Measurements from ENCODE around the gene TDG.

Gene TDG

GRCh38 chr12:103975368-103975767 lies 9.7 kb downstream of the TDG start:
- DNase-seq (ENCODE audit: low read depth) = no peak
- TF ChIP-seq, protein P1, sequence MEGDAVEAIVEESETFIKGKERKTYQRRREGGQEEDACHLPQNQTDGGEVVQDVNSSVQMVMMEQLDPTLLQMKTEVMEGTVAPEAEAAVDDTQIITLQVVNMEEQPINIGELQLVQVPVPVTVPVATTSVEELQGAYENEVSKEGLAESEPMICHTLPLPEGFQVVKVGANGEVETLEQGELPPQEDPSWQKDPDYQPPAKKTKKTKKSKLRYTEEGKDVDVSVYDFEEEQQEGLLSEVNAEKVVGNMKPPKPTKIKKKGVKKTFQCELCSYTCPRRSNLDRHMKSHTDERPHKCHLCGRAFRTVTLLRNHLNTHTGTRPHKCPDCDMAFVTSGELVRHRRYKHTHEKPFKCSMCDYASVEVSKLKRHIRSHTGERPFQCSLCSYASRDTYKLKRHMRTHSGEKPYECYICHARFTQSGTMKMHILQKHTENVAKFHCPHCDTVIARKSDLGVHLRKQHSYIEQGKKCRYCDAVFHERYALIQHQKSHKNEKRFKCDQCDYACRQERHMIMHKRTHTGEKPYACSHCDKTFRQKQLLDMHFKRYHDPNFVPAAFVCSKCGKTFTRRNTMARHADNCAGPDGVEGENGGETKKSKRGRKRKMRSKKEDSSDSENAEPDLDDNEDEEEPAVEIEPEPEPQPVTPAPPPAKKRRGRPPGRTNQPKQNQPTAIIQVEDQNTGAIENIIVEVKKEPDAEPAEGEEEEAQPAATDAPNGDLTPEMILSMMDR (conservative IDR thresholded peaks at IDR 0.05; ENCODE audit: low read depth, low read length) = no peak
- H3K4me3 ChIP-seq (ENCODE audit: low read length) = no peak overlapping the region

DNA sequence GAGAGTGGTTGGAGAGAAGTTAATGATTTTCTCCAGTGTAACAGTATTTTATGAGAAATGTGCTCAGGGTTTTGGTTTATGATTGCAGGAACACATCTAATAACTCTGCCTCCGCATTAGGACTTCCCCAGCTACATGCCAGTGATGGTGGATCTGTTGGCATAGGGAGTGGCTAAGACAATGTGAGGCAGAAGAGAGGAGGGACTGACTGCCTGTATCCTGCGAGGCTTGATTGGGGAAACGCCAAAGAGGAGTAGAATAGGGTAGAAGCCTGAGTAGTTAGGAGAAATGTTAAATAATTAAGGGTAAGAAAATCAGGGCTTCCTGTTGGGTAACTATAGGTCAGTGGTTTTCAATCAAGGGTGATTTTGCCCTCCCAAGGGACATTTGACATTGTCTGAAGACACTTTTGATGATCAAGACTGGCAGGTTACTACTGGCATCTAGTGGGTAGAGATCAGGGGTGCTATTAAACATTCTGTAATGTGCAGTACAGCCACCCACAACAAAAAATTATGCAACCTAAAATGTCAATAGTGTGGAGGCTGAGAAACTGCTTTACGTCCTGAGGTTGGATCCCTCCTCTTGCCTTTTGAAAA lies 12.8 kb downstream of the TDG start:
- TF ChIP-seq, protein P1 (conservative IDR thresholded peaks at IDR 0.05; ENCODE audit: low read depth, low read length) = no peak
- H3K4me3 ChIP-seq (ENCODE audit: low read length) = no peak overlapping the region
- no peak for DNase-seq (ENCODE audit: low read depth)

DNA sequence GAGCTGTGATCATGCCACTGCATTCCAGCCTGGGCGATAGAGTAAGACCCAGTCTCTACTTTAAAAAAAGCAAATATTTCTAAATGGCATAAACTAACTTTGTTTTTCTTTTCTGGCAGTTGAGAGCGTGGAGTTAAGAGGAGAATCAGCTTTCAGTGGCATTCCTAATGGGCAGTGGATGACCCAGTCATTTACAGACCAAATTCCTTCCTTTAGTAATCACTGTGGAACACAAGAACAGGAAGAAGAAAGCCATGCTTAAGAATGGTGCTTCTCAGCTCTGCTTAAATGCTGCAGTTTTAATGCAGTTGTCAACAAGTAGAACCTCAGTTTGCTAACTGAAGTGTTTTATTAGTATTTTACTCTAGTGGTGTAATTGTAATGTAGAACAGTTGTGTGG lies 21.2 kb downstream of the TDG start:
- DNase-seq (ENCODE audit: low read depth) = no peak
- TF ChIP-seq, protein P1 (conservative IDR thresholded peaks at IDR 0.05; ENCODE audit: low read depth, low read length) = no peak
- no peak overlapping the region for H3K4me3 ChIP-seq (ENCODE audit: low read length)

DNA sequence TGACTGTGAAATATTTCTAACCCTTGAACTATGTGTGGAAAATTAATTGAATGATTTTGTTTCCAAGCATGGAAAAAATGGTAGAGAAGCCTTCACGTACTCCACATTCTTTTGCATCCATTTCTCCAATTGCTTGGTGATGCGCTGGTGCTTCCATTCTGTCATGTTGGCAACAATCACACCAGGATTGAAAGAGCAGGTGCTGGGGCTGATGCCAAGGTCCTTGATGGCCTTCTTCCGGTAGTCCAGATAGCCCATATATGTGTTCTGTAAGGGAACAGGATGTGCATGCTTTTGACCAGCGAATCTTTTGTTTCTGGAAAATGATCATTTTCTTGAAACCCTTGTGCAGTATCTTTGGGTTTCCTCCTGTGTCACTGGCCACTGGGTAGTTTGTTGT lies 28.6 kb downstream of the TDG start:
- H3K4me3 ChIP-seq (ENCODE audit: low read length) = no peak overlapping the region
- TF ChIP-seq, protein P1 (conservative IDR thresholded peaks at IDR 0.05; ENCODE audit: low read depth, low read length) = no peak
- DNase-seq (ENCODE audit: low read depth) = no peak

GRCh38 chr12:103996595-103996994 lies 30.9 kb downstream of the TDG start:
- TF ChIP-seq, protein P1 (conservative IDR thresholded peaks at IDR 0.05; ENCODE audit: low read depth, low read length) = no peak
- H3K4me3 ChIP-seq (ENCODE audit: low read length) = no peak overlapping the region
- no peak for DNase-seq (ENCODE audit: low read depth)

GRCh38 chr12:103997286-103997900 lies 31.7 kb downstream of the TDG start:
- DNase-seq (ENCODE audit: low read depth) = no peak
- TF ChIP-seq, protein P1 (conservative IDR thresholded peaks at IDR 0.05; ENCODE audit: low read depth, low read length) = no peak
- no peak overlapping the region for H3K4me3 ChIP-seq (ENCODE audit: low read length)

- TF ChIP-seq, protein P1 (conservative IDR thresholded peaks at IDR 0.05; ENCODE audit: low read depth, low read length) = no peak
- no peak overlapping the region for H3K4me3 ChIP-seq (ENCODE audit: low read length)
- DNase-seq (ENCODE audit: low read depth) = no peak
These were observed 33.3 kb downstream of the TDG start for GRCh38 chr12:103998976-103999375.

Data from retinal pigment epithelial cell (primary cell).